ENCODE measurements around the gene ANKLE1. TPM values are rescaled to one million over a fixed set of nuclear protein-coding genes. Genes with fewer than 3 reads are reported as not detected.

Gene ANKLE1
- total RNA-seq, 1 experiment from 2014 or later: 16.5 TPM

DNA sequence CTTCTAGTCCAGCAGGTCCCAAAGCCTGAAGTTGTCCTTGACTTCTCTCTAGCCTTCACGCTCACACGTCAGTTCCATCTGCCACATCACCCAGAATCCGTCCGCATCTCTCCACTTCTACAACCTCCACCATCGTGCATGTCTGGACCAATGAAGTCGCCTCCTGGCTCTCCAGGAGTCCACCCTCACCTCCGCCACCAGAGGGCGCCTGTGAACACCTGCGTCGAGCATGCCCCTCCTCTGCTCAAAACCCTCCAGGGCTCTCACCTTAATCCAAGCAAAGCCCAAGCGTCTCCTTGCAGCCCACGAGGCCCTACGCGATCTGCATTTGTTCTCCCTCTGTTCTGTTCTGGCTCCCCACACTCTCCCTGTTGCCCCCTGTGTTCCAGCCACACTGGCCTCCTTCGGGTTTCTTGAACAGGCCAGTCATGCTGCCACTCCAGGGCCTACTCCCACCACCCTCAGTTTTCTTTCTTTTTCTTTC, 20.8 kb upstream of the ANKLE1 start:
- Histone ChIP-seq H2BK5ac (ENCODE audit: insufficient read length, low read length) (no peak overlapping the region), H3K4me1 (ENCODE audit: insufficient read depth, low read length) (peaks cover 4% of the 10 kb centered on the region; the same call in 1 of the 2 replicates), H3K56ac (ENCODE audit: insufficient read length, low read depth, low read length) (no peak overlapping the region), H3T11ph (ENCODE audit: low read length) (no peak overlapping the region), H2BK12ac (ENCODE audit: insufficient read length, low read depth, low read length) (no peak overlapping the region), H2BK20ac (ENCODE audit: low read depth, low read length, poor library complexity, severe bottlenecking) (no peak overlapping the region), H2BK120ac (ENCODE audit: low read depth, low read length, poor library complexity, severe bottlenecking) (no peak overlapping the region), H3K27me3 (ENCODE audit: insufficient read depth, low read length) (no peaks in the 10 kb centered on the region), H2BK15ac (ENCODE audit: low read depth, low read length) (no peak overlapping the region), H3K23ac (ENCODE audit: insufficient read length, low read depth, low read length) (no peak overlapping the region), H3K79me2 (ENCODE audit: insufficient read depth, low read length) (no peaks in the 10 kb centered on the region), H3K4ac (ENCODE audit: low read depth, low read length) (no peak overlapping the region), H4K20me1 (ENCODE audit: control insufficient read depth, insufficient read depth, insufficient read length) (no peaks in the 10 kb centered on the region), H2AK5ac (ENCODE audit: insufficient read length, low read length) (no peak overlapping the region), H3K18ac (ENCODE audit: insufficient read length, low read depth, low read length) (peak overlapping the region; percentile 13), H3K4me2 (ENCODE audit: insufficient read depth, insufficient read length, low read length) (no peak overlapping the region), H4K8ac (replicated peaks; ENCODE audit: insufficient read length, low read depth, low read length) (no peak overlapping the region), H4K5ac (ENCODE audit: insufficient read length, low read depth, low read length) (no peak overlapping the region), H2AFZ (ENCODE audit: low read length) (no peak overlapping the region), H3K9me3 (ENCODE audit: control insufficient read depth, low read depth, low read length) (peaks cover 13% of the 10 kb centered on the region), H3K79me1 (ENCODE audit: insufficient read depth, low read depth, low read length, poor library complexity, severe bottlenecking) (no peaks in the 10 kb centered on the region), H3K27ac (ENCODE audit: insufficient read length, low read depth, low read length) (peak overlapping the region; percentile 4), H4K91ac (ENCODE audit: insufficient read length, low read depth, low read length) (no peak overlapping the region), H3K9ac (ENCODE audit: extremely low read depth, insufficient read length, low read length) (no peak overlapping the region), H3K14ac (ENCODE audit: insufficient read depth, low read length) (peak overlapping the region; percentile 50; the same call in 1 of the 2 replicates), H3K23me2 (ENCODE audit: insufficient read length, low read depth, low read length, poor library complexity, severe bottlenecking) (no peaks in the 10 kb centered on the region)
- peak; percentile 98 for TF ChIP-seq CTCF (conservative IDR thresholded peaks at IDR 0.05)
- peak overlapping the region; percentile 16 to 27; a peak in 3 of 5 replicates for H3K4me3 Mint-ChIP-seq
- H3K9me3 Mint-ChIP-seq: no peaks in the 10 kb centered on the region; a peak in 1 of 5 replicates
- H3K27ac Mint-ChIP-seq: peak overlapping the region; percentile 90 to 98 (median 95)
- H3K27me3 Mint-ChIP-seq (ENCODE audit: low read depth): peaks cover 1% of the 10 kb centered on the region; the same call in 1 of the 2 replicates
- peaks cover 0 to 14% (median 0%) of the 10 kb centered on the region in 3 experiments; a peak in 2 of 7 replicates for H3K36me3 Mint-ChIP-seq (ENCODE audit: insufficient read depth in 1 of 3, low read depth in 3 of 3)
- DNase-seq: peak; percentile 96
- H3K4me1 Mint-ChIP-seq: peaks cover 12 to 23% of the 10 kb centered on the region in 2 experiments
- WGBS (ENCODE audit: extremely low coverage, insufficient read length, low lambda C conversion rate): no CpG with 5 or more reads among the region's 15 CpGs

All from H9 (cell line).